ENCODE measurements around the gene MYH14.

Gene MYH14

GRCh38 chr19:50264483-50265186 is 61.2 kb downstream of the MYH14 start:
- DNase-seq: no peak

DNA sequence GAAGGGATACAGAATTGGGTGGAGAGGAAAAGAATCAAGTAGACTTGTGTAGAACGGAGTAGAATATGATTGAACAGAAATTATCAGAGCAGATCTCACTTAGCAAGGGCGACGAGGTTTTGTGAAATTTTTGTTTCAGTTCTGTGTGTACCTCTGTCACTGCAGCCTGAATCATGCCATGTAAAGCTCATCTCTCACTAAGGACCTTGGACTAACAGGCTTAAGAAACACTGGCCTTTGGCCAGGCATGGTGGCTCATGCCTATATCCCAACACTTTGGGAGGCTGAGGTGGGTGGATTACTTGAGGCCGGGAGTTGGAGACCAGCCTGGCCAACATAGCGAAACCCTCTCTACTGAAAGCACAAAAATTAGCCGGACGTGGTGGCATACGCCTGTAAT is 62.6 kb downstream of the MYH14 start:
- no peak for DNase-seq

DNA sequence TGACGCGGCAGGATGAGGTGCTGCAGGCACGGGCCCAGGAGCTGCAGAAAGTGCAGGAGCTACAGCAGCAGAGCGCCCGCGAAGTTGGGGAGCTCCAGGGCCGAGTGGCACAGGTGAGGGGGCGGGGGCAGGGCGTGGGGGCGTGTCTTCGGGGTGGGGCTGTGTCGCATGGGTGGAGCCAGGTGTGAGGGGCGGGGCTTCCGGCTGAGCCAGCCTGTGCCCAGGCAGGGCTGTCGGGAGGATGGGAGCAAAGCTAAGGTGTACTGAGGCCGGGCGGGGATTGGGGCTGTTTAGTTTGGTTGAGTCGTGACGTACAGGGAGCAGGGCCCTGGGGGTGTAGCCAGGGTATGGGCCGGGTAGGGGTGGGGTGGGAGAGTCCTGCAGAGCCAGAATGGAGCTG is 63.5 kb downstream of the MYH14 start:
- no peak for DNase-seq

GRCh38 chr19:50268041-50268440 is 64.6 kb downstream of the MYH14 start:
- no peak for DNase-seq

DNA sequence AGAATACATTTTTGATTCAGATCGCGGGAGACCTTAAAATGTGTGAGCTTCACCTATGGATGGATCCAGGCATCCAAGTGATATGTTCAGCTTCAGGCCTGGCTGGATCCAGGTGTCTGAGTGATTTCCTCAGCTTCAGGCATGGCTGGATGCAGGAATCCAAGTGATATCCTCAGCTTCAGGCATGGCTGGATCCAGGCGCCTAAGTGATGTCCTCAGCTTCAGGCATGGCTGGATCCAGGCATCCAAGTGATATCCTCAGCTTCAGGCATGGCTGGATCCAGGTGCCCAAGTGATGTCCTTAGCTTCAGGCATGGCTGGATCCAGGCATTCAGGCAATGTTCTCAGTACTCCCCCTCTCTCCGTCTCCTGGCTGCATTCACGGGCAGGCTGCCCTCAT is 65.1 kb downstream of the MYH14 start:
- no peak for DNase-seq

- DNase-seq: no peak
Observed at GRCh38 chr19:50269653-50270052, 66.2 kb downstream of the MYH14 start.

DNA sequence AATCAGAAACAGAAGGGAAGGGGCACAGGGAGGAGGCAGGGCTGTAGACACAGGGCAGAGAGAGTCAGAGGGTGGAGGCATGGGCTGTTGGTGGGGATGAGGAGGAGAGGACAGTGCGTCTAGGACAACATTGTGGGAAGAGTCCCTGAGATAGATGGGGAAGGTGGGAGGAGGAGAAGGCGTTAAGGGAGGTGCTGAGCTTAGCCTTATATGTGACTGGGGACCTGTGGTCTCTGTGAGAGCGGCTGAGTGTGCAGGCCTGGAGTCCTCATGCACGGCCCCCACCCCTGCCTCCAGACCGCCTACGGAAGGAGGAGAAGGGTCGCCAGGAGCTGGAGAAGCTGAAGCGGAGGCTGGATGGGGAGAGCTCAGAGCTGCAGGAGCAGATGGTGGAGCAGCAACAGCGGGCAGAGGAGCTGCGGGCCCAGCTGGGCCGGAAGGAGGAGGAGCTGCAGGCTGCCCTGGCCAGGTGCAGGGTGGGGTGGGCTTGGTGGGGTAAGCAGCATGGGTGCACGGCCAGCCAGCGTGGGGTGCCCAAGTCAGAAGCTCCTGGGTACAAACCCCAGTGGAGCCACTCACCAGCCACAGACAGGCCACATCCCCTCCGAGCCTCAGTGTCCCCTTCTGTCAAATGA is 69.0 kb downstream of the MYH14 start:
- DNase-seq: no peak

DNA sequence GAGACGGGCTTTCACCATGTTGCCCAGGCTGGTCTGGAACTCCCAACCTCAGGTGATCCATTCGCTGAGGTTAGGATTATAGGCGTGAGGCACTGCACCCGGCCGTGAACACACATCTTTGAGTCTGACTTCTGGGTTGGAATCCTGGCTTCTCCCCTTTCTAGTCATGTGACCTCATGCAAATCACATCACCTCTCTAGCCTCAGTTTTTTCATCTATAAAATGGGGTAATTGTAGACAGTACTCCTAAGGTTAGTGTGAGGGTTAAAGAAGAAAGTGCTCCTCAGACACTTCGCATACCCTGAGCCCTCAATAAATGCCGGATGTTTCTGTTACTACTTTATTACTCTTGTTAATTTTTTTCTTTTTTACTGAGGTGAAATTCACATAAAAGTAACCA is 70.4 kb downstream of the MYH14 start:
- no peak for DNase-seq

DNA sequence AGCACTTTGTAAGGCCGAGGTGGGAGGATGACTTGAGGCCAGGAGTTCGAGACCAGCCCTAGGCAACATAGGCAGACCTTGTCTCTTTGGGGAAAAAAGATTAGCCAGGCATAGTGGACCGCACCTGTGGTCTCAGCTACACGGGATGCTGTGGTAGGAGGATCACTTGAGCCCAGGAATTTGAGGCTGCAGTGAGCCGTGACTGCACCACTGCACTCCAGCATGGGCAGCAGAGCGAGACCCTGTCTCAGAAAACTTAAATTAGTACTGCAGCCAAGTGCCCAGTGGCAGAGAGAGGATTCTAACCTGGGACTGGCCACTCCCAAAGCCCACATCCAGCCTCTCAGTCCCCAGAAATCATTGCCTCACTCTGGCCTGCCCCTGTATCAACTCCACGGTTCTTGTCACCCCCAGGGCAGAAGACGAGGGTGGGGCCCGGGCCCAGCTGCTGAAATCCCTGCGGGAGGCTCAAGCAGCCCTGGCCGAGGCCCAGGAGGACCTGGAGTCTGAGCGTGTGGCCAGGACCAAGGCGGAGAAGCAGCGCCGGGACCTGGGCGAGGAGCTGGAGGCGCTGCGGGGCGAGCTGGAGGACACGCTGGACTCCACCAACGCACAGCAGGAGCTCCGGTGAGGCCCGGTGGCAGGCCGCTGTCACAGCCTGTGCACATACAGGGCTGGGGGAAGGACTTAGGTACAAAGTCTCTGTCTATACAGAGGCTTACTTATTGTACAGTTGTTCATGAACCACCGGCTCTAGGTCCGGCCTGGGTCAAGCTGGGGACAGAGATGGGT is 72.4 kb downstream of the MYH14 start:
- no peak for DNase-seq

GRCh38 chr19:50276370-50277063 is 73.1 kb downstream of the MYH14 start:
- no peak for DNase-seq

GRCh38 chr19:50277966-50278580 is 74.7 kb downstream of the MYH14 start:
- no peak for DNase-seq

GRCh38 chr19:50280074-50280473 is 76.7 kb downstream of the MYH14 start:
- no peak for DNase-seq

GRCh38 chr19:50280983-50281382 is 77.6 kb downstream of the MYH14 start:
- DNase-seq: no peak

DNA sequence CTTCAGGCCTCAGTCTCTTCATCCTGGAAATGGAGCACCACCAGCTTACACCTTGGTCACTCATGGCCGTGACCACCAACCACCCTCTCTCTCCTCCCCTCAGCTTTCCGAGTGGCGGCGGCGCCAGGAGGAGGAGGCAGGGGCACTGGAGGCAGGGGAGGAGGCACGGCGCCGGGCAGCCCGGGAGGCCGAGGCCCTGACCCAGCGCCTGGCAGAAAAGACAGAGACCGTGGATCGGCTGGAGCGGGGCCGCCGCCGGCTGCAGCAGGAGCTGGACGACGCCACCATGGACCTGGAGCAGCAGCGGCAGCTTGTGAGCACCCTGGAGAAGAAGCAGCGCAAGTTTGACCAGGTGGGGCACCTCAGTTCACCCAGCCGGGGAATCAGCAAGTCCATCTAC is 78.1 kb downstream of the MYH14 start:
- DNase-seq: no peak

- DNase-seq: no peak
Observed at GRCh38 chr19:50285833-50286232, 82.4 kb downstream of the MYH14 start.

DNA sequence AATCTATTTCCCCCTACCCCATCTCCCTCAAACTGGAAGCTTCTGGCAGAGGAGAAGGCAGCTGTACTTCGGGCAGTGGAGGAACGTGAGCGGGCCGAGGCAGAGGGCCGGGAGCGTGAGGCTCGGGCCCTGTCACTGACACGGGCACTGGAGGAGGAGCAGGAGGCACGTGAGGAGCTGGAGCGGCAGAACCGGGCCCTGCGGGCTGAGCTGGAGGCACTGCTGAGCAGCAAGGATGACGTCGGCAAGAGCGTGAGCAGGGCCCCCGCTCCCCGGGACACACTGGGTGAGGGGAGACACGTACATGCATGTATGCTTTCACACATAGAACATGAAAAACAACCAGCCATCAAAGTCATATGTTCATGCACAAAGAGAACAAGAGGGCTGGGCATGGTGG is 83.0 kb downstream of the MYH14 start:
- no peak for DNase-seq

DNA sequence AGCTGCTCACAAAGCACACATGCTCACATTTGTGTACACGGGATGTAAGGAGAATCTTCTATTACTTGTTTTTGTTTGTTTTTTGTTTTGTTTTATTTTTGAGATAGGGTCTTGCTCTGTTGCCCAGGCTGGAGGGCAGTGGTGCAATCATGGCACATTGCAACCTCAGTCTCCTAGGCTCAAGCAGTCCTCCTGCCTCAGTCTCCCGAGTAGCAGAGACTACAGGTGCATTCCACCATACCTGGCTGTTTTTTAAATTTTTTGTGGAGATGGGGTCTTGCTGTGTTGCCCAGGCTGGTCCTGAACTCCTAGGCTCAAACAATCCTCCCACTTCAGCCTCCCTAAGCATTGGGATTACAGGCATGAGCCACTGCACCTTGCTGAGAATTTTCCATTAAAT is 83.9 kb downstream of the MYH14 start:
- DNase-seq: no peak

DNA sequence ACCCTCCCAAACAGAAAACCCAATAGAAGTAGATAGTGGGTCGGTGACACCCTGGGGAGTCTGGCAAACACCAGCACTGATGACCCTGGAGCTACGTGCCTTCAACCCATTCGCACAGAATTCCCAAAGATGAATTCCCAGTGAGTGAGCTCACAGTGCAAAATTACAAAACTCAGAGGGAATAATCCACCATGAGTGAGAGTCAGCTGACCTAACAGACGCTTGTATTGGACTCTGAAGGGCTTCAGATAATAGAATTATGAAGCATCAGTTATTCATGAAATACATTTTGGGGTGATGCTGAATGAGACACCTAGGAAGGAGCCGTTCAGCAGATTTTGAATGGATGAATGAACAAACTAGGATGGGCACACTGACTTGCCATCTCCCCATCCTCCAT is 85.5 kb downstream of the MYH14 start:
- no peak for DNase-seq

DNA sequence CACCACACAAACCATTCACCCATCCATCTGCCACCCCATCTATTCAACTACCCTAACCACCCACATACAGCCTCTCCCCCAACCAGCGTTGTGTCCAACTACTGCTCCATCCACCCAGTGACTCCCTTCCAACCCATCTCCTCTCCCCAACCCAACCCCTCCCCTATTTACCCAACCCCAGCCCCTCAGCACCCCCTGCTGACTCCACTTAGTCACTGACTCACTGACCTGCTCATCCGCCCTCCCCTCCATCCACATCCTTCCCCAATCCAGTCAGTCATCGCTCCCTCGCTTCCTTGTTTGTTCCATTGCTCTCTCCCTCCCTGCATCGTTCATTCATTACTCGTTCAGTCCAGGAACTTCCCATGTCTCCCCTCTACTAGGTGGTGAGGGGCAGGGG is 86.6 kb downstream of the MYH14 start:
- DNase-seq: no peak

- DNase-seq: no peak
Observed at GRCh38 chr19:50290775-50291174, 87.4 kb downstream of the MYH14 start.

GRCh38 chr19:50292216-50292827 is 88.9 kb downstream of the MYH14 start:
- no peak for DNase-seq

DNA sequence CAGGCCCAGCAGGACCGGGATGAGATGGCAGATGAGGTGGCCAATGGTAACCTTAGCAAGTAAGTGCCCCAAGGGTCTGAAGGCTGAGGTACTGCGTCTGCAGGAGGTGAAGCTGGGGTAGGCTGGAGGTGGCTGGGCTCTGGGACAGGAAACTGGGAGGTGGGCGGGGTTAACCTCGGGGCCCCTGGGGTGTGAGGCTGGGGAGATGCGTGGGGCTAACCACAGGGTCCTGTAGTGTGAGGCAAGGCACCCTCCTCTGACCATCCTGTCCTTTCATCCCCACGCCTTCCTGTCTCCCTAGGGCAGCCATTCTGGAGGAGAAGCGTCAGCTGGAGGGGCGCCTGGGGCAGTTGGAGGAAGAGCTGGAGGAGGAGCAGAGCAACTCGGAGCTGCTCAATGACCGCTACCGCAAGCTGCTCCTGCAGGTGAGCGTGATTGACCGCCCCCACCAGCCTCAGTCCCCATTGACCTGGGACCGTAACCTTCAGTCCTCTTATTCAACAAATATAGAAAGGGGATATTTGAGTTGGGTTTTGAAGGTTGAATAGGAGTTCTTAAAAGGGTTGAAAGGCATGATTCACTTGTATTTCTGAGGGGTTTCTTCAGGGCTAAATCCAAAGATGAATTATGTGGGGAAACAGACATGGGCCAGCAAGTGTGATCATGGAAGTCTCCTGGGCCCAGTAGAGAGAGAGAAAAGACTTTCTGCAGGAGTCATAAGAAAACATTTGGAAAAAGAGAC is 90.0 kb downstream of the MYH14 start:
- DNase-seq: no peak

All from 8988T (cell line).